WTC11 (cell line): ENCODE measurements around the gene ADD1. TPM values are rescaled to one million over a fixed set of nuclear protein-coding genes. Genes with fewer than 3 reads are reported as not detected.

Source experiments
- ATAC-seq: fragments of 200-7000 bp; cut with Tn5 transposase; 2 replicates; pipeline ENCODE4 v1.10.0; 2021; ENCODE audit warnings: mild to moderate bottlenecking, moderate library complexity
- CTCF ChIA-PET: fragments of 300-600 bp; sonication (Branson Sonifier 250); formaldehyde crosslinking; loops from one replicate; lab custom pipeline; 2021; ENCODE audit warnings: antibody characterized with exemption; lab: Charles Lee
- POLR2A ChIA-PET: fragments of 350-600 bp; sonication (Branson Sonifier 250); formaldehyde crosslinking; loops from one replicate; lab custom pipeline; 2021; ENCODE audit warnings: antibody characterized with exemption; lab: Charles Lee
- DNase-seq: peaks from one replicate; pipeline ENCODE4 v3.0.0; 2021; ENCODE audit warnings: low spot score
- H3K27ac Mint-ChIP-seq: 2 replicates; pipeline ENCODE4 v1.8.0; 2021; ENCODE audit warnings: mixed read lengths
- H3K27me3 Mint-ChIP-seq: 2 replicates; pipeline ENCODE4 v1.8.0; 2021; ENCODE audit warnings: low read depth, mild to moderate bottlenecking, moderate library complexity, mixed read lengths
- H3K36me3 Mint-ChIP-seq: 2 replicates; pipeline ENCODE4 v1.8.0; 2021; ENCODE audit warnings: mixed read lengths
- H3K4me1 Mint-ChIP-seq: 2 replicates; pipeline ENCODE4 v1.8.0; 2022; ENCODE audit warnings: mixed read lengths
- H3K4me3 Mint-ChIP-seq: 2 replicates; pipeline ENCODE4 v1.8.0; 2021; ENCODE audit warnings: mild to moderate bottlenecking, moderate library complexity, mixed read lengths
- H3K9me3 Mint-ChIP-seq: 2 replicates; pipeline ENCODE4 v1.8.0; 2021; ENCODE audit warnings: mixed read lengths
- E2F5 ChIP-seq: sonication (generic); formaldehyde crosslinking; IDR thresholded peaks from 2 replicates; pipeline ENCODE4 v1.8.1; 2022; ENCODE audit warnings: mild to moderate bottlenecking, moderate library complexity, missing genetic modification reagents
- FOXP4 ChIP-seq: sonication (generic); formaldehyde crosslinking; IDR thresholded peaks from 2 replicates; pipeline ENCODE4 v1.8.0; 2022; ENCODE audit warnings: mild to moderate bottlenecking, missing genetic modification reagents
- GRHL2 ChIP-seq: fragments of 250-450 bp; sonication (Bioruptor Pico); IDR thresholded peaks from 2 replicates; pipeline ENCODE4 v1.8.0; 2022; ENCODE audit warnings: mild to moderate bottlenecking, moderate library complexity; ENCODE audit not compliant: insufficient replicate concordance, severe bottlenecking
- GTF2I ChIP-seq: fragments of 250-450 bp; sonication (Bioruptor Pico); conservative IDR thresholded peaks from 2 replicates; pipeline ENCODE4 v1.4.0; 2021; ENCODE audit warnings: mild to moderate bottlenecking
- JAZF1 ChIP-seq: fragments of 250-450 bp; sonication (Bioruptor Pico); IDR thresholded peaks from 2 replicates; pipeline ENCODE4 v1.9.0; 2021; ENCODE audit warnings: moderate library complexity, mild to moderate bottlenecking, inconsistent platforms
- KAT7 ChIP-seq: sonication (generic); formaldehyde crosslinking; IDR thresholded peaks from 2 replicates; pipeline ENCODE4 v1.8.1; 2023; ENCODE audit warnings: missing genetic modification reagents, mild to moderate bottlenecking, borderline replicate concordance
- MAX ChIP-seq: sonication (generic); formaldehyde crosslinking; IDR thresholded peaks from 2 replicates; pipeline ENCODE4 v1.8.0; 2022; ENCODE audit warnings: mild to moderate bottlenecking, missing genetic modification reagents
- NFATC4 ChIP-seq: fragments of 250-450 bp; sonication (Bioruptor Pico); IDR thresholded peaks from 2 replicates; pipeline ENCODE4 v1.9.0; 2021; ENCODE audit warnings: mild to moderate bottlenecking
- OVOL2 ChIP-seq: fragments of 250-450 bp; sonication (Bioruptor Pico); IDR thresholded peaks from 2 replicates; pipeline ENCODE4 v1.9.0; 2021; ENCODE audit warnings: mild to moderate bottlenecking, borderline replicate concordance
- SMAD4 ChIP-seq: sonication (generic); formaldehyde crosslinking; IDR thresholded peaks from 2 replicates; pipeline ENCODE4 v1.8.0; 2022; ENCODE audit warnings: mild to moderate bottlenecking, missing genetic modification reagents
- SP1 ChIP-seq: sonication (generic); formaldehyde crosslinking; conservative IDR thresholded peaks from 2 replicates; pipeline ENCODE4 v1.8.1; 2022; ENCODE audit warnings: missing genetic modification reagents
- STAT6 ChIP-seq: sonication (generic); formaldehyde crosslinking; conservative IDR thresholded peaks from 2 replicates; pipeline ENCODE4 v1.8.1; 2023; ENCODE audit warnings: mild to moderate bottlenecking, low read depth, missing genetic modification reagents, moderate library complexity
- ZMAT4 ChIP-seq: fragments of 250-450 bp; sonication (Bioruptor Pico); IDR thresholded peaks from 2 replicates; pipeline ENCODE4 v1.9.0; 2021; ENCODE audit warnings: mild to moderate bottlenecking
- ZNF121 ChIP-seq: sonication (generic); formaldehyde crosslinking; IDR thresholded peaks from 2 replicates; pipeline ENCODE4 v1.8.0; 2023; ENCODE audit warnings: missing genetic modification reagents
- ZNF423 ChIP-seq: fragments of 250-450 bp; sonication (Bioruptor Pico); IDR thresholded peaks from 2 replicates; pipeline ENCODE4 v2.1.2; 2022; ENCODE audit warnings: mild to moderate bottlenecking, moderate library complexity
- total RNA-seq: library from RNA; stranded (reverse); gene quantifications from 3 replicates; pipeline ENCODE4 v1.2.3, GENCODE V29; 2021
- TF ChIP-seq, protein P1 (sequence below): fragments of 250-450 bp; sonication (Bioruptor Pico); IDR thresholded peaks from 2 replicates; pipeline ENCODE4 v1.9.0; 2021; ENCODE audit warnings: mild to moderate bottlenecking
- TF ChIP-seq, protein P2 (sequence below): sonication (generic); formaldehyde crosslinking; IDR thresholded peaks from 2 replicates; pipeline ENCODE4 v1.8.1; 2022; ENCODE audit warnings: low read depth, mild to moderate bottlenecking, moderate library complexity, missing genetic modification reagents, borderline replicate concordance
- TF ChIP-seq, protein P3 (sequence below): fragments of 200-600 bp; IDR thresholded peaks from 2 replicates; pipeline ENCODE4 v1.8.0; 2022; ENCODE audit warnings: antibody characterized with exemption
- TF ChIP-seq, protein P4 (sequence below): sonication (generic); formaldehyde crosslinking; IDR thresholded peaks from 2 replicates; pipeline ENCODE4 v1.8.0; 2023; ENCODE audit warnings: missing genetic modification reagents

Gene ADD1
- total RNA-seq, 1 experiment from 2014 or later = 178 TPM

- TF ChIP-seq FOXP4 (CRISPR knock-in tag) (no peak), SMAD4 (CRISPR knock-in tag) (no peak), KAT7 (CRISPR knock-in tag) (no peak), SP1 (no peak), ZNF121 (no peak)
- TF ChIP-seq, protein P1, sequence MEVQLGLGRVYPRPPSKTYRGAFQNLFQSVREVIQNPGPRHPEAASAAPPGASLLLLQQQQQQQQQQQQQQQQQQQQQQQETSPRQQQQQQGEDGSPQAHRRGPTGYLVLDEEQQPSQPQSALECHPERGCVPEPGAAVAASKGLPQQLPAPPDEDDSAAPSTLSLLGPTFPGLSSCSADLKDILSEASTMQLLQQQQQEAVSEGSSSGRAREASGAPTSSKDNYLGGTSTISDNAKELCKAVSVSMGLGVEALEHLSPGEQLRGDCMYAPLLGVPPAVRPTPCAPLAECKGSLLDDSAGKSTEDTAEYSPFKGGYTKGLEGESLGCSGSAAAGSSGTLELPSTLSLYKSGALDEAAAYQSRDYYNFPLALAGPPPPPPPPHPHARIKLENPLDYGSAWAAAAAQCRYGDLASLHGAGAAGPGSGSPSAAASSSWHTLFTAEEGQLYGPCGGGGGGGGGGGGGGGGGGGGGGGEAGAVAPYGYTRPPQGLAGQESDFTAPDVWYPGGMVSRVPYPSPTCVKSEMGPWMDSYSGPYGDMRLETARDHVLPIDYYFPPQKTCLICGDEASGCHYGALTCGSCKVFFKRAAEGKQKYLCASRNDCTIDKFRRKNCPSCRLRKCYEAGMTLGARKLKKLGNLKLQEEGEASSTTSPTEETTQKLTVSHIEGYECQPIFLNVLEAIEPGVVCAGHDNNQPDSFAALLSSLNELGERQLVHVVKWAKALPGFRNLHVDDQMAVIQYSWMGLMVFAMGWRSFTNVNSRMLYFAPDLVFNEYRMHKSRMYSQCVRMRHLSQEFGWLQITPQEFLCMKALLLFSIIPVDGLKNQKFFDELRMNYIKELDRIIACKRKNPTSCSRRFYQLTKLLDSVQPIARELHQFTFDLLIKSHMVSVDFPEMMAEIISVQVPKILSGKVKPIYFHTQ = no peak
- TF ChIP-seq, protein P2, sequence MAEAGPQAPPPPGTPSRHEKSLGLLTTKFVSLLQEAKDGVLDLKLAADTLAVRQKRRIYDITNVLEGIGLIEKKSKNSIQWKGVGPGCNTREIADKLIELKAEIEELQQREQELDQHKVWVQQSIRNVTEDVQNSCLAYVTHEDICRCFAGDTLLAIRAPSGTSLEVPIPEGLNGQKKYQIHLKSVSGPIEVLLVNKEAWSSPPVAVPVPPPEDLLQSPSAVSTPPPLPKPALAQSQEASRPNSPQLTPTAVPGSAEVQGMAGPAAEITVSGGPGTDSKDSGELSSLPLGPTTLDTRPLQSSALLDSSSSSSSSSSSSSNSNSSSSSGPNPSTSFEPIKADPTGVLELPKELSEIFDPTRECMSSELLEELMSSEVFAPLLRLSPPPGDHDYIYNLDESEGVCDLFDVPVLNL = no peak
- TF ChIP-seq, protein P3, sequence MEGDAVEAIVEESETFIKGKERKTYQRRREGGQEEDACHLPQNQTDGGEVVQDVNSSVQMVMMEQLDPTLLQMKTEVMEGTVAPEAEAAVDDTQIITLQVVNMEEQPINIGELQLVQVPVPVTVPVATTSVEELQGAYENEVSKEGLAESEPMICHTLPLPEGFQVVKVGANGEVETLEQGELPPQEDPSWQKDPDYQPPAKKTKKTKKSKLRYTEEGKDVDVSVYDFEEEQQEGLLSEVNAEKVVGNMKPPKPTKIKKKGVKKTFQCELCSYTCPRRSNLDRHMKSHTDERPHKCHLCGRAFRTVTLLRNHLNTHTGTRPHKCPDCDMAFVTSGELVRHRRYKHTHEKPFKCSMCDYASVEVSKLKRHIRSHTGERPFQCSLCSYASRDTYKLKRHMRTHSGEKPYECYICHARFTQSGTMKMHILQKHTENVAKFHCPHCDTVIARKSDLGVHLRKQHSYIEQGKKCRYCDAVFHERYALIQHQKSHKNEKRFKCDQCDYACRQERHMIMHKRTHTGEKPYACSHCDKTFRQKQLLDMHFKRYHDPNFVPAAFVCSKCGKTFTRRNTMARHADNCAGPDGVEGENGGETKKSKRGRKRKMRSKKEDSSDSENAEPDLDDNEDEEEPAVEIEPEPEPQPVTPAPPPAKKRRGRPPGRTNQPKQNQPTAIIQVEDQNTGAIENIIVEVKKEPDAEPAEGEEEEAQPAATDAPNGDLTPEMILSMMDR = no peak
These were observed 50.1 kb downstream of the ADD1 start (continued) for GRCh38 chr4:2893772-2894171.

- POLR2A ChIA-PET = no interaction called here
- Mint-ChIP-seq H3K4me3 (no peak overlapping the region), H3K27ac (no peak overlapping the region), H3K4me1 (no peaks in the 10 kb centered on the region), H3K9me3 (no peaks in the 10 kb centered on the region), H3K36me3 (peaks cover 68% of the 10 kb centered on the region), H3K27me3 (no peaks in the 10 kb centered on the region)
- DNase-seq (no peak), ATAC-seq (no peak)
- TF ChIP-seq NFATC4 (CRISPR knock-in tag) = no peak
- TF ChIP-seq ZNF423 (CRISPR knock-in tag) = no peak
- TF ChIP-seq MAX = no peak
- CTCF ChIA-PET = no interaction called here
These were observed 54.4 kb downstream of the ADD1 start for GRCh38 chr4:2898001-2898400.

- H3K4me3 Mint-ChIP-seq = no peak overlapping the region
- ATAC-seq = no peak
These were observed 57.1 kb downstream of the ADD1 start for GRCh38 chr4:2900741-2901140.

More at GRCh38 chr4:2900741-2901140, 57.1 kb downstream of the ADD1 start:
- ChIA-PET CTCF (no interaction called here), POLR2A (no interaction called here)
- Mint-ChIP-seq H3K27ac (peak overlapping the region; percentile 10; the same call in 1 of the 2 replicates), H3K36me3 (peaks cover 73% of the 10 kb centered on the region), H3K4me1 (no peaks in the 10 kb centered on the region), H3K27me3 (no peaks in the 10 kb centered on the region), H3K9me3 (no peaks in the 10 kb centered on the region)
- no peak for TF ChIP-seq GTF2I (CRISPR knock-in tag)
- no peak for TF ChIP-seq OVOL2 (CRISPR knock-in tag)
- TF ChIP-seq GRHL2 = no peak
- no peak for TF ChIP-seq STAT6
- TF ChIP-seq, protein P4, sequence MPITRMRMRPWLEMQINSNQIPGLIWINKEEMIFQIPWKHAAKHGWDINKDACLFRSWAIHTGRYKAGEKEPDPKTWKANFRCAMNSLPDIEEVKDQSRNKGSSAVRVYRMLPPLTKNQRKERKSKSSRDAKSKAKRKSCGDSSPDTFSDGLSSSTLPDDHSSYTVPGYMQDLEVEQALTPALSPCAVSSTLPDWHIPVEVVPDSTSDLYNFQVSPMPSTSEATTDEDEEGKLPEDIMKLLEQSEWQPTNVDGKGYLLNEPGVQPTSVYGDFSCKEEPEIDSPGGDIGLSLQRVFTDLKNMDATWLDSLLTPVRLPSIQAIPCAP (CRISPR knock-in tag) = no peak
- TF ChIP-seq ZMAT4 (CRISPR knock-in tag) = no peak
- no peak for TF ChIP-seq JAZF1 (CRISPR knock-in tag)
- TF ChIP-seq E2F5 = no peak
- no peak for TF ChIP-seq NFATC4 (CRISPR knock-in tag)
- DNase-seq = no peak
